Aortic smooth muscle cell (primary cell): ENCODE data around the gene DLG4. TPM values are rescaled to one million over a fixed set of nuclear protein-coding genes. Genes with fewer than 3 reads are reported as not detected.

Experiments used
- total RNA-seq: library from RNA; depleted of rRNA; stranded (reverse); fragments of >200 nt; gene quantifications from 2 replicates; pipeline ENCODE4 v1.2.3, GENCODE V29; 2014

DLG4 gene
- 15.0 and 16.0 TPM in 2 replicates for total RNA-seq

DNA sequence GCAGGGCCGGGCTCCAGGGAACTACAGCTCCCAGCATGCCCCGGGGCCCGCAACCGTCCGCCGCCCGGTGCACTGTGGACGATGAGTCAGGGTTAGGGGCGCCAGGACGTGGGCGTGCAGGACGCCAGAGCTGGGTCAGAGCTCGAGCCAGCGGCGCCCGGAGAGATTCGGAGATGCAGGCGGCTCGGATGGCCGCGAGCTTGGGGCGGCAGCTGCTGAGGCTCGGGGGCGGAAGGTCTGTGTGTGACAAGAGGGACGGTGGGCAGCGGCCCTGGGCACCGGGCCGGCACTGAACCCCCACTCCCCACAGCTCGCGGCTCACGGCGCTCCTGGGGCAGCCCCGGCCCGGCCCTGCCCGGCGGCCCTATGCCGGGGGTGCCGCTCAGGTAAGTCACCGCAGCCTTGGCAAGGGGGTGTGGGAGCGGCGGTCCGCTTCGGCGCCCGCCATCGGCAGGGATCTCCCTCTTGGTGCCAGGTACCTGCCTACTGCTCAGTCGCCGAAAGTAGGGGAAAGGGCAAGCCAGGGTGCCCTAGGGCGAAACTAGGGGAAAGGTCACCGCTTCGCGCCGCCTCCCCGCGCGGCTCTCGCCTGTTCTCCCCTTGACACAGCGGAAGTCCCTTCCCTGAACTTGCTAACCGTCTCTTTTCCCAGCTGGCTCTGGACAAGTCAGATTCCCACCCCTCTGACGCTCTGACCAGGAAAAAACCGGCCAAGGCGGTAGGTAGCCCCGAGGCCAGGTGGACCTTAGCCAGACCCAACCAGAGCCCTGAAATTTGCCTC is at the start of gene DLG4, which contains the start of gene ACADVL:
Gene DLG4, minus strand, starts transcription at position 25 of the 781 bp plus-strand sequence.
Gene ACADVL, plus strand, starts transcription at position 127 of the 781 bp plus-strand sequence. Its CDS starts 47 bp downstream, at position 174.

DNA sequence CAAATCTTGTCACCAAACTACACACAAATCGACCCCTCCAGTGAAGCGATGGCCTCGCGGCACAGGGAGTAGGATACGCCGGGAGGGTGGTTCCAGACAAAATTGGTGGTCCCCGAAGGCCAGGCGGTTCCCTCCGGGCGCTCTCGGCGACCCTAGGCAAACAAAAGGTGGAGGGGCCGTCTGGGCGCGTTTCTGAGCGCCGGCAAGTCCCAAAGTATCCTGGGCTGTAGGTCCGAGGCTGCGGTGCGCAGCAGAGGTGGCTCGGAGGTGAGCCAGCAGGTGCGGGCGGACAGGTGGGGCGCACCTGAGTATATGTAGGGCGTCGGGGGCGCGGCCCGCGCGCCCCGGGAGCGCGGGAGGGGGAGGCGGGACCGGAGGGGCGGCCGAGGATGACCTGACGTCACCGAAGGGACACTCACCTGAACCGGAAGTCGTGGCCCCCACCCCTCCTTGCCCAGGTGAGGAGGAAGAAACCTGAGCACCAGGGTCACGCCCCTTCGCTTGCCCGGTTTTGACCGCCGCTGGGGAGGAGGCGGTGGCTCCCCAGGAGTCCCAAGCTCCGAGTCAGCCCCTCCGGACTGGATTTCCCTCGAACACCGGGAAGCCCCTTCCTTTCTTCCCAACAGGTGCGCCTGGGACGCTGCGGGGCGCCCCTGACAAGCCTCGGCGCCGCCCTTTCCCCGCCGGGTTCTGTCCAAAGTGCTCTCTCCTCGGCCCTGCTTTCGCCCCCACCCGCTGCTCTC is 42.7 kb upstream of the DLG4 start, which contains the start of gene CLDN7:
Gene CLDN7, minus strand, starts transcription at position 287 of the 743 bp plus-strand sequence. CDS start 435 bp downstream, outside the sequence.

DNA sequence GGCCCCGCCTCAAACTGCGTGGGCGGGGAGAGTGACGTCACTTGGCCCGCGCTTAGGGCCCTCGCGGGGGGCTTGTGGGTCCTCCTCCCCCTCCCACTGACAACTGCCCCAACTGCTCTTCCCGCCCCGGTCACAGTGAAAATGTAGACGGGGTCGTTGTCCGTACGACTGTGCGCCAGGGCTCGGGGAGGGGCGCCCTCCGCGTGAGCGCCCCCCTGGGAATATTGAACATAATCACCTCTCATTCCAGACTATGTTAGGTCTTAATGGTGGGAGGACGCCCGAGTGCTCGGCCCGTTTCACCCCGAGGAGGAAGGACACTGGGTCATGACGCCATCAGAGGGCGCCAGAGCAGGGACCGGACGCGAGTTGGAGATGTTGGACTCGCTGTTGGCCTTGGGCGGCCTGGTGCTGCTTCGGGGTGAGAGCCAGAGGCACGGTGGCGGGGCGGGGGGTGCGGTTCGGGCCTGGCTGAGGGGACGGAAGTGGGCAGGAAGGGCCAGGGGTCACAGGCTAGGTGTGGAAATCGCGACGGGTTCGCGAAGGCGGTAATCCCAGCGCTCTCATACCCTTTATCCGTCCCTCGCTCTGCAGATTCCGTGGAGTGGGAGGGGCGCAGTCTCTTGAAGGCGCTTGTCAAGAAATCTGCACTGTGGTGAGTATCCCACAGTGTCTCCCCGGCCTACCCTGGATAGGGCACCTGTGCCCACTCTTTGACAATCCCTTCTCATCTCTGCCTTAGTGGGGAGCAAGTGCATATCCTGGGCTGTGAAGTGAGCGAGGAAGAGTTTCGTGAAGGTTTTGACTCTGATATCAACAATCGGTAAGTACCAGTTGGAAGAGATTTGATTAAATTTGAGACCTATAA is 32.8 kb upstream of the DLG4 start, which contains the start of gene ELP5:
Gene ELP5, plus strand, starts transcription at position 40 of the 868 bp plus-strand sequence. Its CDS starts 336 bp downstream, at position 376.

DNA sequence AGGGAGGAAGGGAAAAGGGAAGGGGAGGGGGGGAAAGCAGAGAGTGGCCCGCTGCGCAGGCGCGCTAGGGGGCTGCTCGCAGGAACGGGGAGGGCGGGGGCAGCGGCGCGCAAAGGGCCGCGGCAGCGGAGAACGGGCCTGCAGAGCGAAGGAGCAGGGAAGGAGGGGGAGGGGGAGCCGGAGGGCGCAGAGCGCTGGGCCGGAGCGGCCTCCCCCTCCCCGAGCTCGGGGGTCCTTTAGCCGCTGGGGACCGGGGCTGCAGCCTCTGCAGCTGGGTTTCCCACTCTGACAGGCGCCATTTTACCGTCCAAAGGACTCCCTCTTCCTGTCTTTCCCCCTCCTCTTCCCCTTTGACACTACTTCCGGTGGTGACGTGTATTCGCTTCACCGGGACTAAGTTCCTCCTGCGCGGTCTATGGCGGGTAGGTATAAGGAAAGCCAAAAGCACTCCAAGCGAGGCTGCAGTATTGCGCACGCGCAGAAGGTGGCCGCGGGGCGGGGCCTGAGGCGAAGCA is 32.1 kb upstream of the DLG4 start, which contains the start of gene CTDNEP1:
Gene CTDNEP1, minus strand, starts transcription at position 74 of the 515 bp plus-strand sequence. CDS start 438 bp downstream, outside the sequence.

DNA sequence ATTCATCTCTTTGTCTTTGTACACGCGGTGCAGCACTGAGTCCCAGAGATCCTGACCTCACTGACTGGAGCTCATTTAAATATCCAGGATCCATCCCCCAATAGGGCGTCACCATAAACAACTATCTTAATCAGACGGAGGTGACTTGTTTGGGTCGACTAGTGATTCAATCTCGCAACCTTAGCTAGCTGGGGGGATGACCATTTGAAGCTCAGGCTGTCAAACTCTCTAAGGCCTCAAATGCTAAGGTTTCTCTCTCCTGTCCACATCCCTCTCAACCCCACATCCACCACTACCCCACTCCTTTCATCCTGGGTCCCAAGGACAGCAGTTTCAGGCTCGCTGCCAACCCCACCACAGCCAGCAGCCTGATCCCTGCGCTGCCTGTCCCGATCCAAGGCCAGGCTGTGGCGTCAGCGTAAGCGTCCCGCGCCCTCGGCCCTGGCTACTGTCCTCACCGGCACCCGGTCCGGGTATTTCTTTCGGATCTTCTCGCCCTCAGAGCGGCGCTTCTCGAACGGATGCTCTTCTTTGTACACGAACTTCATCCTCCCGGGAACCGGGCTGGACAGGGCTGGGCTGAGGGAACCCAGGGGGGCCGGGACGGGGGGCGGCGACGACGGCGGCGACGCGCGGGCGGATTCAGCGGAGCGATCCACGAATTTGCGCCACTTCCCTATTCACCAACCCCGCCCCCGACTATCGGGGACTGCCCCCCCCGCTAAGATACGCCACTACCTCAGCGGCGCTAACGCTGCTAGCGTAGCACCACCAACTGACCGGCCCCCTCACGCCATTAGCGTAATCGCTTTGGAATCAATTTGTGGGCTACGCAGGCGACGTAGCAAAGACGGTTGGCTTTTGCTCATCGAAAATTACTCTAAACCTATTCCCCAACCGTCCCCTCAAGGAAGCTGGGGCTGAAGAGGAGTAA is 22.4 kb upstream of the DLG4 start, which contains the start of gene GABARAP:
Gene GABARAP, minus strand, starts transcription at position 667 of the 934 bp plus-strand sequence. Its CDS starts 119 bp downstream, at position 548.

DNA sequence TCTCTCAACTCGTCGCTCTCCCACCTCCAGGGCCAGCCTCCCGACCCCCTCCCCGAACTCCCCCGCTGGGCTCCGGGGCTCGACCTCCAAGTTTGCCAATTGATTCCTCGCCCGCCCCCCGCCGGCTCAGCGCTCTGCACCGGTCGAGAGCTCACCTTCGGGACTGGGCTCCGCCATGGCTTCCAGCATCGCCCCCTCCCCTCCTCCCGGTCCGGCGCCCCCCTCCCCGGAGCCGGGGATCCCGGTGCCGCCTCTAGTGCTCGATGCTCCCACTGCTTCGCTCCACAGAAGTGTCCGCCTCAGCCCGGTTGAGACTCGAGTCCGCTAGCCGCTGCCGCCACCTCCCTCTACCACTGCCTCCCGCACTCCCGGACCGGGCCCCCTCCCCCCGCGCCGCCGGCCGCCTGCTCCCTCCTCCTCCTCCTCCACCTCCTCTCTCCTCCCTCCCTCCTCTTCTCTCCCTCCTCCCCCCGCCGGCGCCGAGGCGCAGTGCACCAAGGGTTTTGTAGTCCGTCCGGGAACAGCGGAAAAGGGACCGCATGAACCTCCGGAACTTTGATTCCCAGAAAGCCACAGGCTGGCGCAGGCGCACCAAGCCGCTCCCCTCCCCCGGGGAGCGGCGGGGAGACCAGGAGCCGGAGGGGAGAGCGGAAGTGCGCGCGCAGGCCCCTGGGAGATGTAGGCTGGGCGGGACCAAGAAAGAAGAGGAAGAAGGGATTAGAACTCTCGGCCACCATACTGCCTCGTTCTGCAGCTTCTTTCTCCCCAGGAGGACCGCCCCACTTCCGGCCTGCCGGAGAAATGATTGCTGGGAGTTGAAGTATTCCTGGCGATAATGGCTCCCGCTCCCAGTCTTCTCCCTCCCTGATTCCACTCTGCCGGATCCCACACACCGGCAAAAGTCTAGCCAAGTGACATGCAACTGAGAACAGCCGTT is 19.7 kb upstream of the DLG4 start, which contains the start of gene PHF23:
Gene PHF23, minus strand, starts transcription at position 367 of the 937 bp plus-strand sequence. Its CDS starts 178 bp downstream, at position 189.

DNA sequence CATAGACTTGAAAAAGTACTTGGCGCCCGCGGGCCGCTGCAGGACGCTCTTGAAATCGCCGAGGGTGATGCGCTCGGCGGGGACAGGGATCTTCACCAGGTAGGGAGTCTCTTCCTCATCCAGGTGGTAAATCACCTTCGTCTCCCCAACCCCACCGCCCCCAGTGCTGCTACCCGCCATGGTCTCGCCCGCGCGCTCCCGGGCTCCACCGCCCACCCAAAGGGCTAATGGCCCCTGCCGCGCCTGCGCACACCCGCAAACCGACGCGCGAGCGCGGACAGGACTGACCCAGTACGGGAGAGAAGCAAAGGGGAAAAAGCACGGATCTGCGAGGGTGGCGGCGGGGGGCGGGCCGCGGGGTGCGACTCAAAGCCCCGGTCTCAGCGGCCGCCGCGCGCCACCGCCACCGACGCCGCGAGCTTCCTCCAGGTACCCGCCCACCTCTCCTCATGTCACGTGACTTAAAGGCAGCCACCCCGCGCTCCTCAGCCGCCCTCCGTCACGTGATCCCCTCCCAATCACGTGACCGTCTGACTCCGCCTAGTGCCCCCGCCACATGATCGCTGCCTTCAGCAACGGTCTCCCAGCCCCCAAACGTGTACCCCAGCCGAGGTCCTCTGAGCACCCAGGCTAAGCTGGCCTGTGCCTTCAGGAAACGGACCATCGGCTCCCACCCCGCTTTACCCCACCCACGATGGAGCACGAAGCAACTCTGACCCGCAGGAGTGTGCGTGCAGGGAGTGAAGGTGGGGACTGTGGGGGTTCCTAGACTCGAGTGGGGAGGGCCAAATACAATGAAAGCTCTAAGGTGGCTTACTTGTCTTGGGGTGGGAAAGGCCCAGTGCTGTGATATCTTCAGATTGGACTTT is 14.7 kb upstream of the DLG4 start, which contains the start of gene DVL2:
Gene DVL2, minus strand, starts transcription at position 435 of the 869 bp plus-strand sequence. Its CDS starts 255 bp downstream, at position 180.

DNA sequence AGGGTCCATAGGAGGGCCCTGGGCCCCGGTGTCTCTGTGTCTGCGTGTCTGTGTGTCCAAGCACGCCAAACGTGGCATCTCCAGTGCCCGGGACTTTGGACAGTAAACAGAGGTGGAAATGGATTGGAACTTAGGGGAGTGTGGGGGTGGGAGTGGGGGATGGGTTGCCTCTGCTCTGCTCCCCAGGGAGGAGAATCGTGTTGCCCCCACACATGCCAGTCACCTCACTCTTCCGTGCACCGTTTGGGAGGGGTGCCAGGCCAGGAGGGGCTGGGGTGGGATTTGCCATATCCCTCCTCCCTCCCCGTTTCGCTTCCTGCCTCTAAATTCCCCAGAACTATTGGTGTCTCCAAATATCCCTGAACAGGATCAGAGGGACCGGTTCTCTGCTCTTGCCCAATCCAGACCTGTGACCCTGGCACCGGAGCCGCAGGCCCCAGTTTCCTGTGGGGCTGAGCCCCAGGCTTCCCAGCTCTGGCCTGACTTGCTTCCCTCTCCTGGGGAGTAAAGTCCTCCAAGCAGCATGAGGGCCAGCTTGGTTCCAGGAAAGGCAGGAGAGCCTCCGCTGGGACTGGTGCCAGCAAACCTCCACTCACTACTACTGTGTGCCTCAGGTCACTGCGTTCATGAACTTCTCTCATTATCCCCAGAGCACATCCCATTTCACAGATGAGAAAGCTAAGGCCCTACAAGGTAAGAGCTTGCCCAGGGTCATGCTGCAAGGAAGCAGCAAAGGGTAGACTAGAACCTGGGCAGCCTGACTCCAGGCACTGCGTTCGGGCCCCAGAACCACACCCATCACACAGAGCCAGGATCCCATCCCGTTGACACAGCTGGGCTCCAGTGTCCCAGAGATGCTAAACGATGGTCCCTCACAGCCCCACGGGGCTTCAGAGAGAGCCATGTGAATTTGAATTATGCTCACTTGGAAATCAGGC is 40.0 kb downstream of the DLG4 start, which contains the start of gene ASGR1:
Gene ASGR1, minus strand, starts transcription at position 54 of the 938 bp plus-strand sequence. CDS start 807 bp downstream, outside the sequence.

Other genes with a start within 250 kb of the DLG4 start
- not detected in 2 replicates for gene ALOX12, start 223.8 kb downstream of the DLG4 start, total RNA-seq
- 44.5 and 53.0 TPM in 2 replicates for gene RNASEK, start 207.2 kb downstream of the DLG4 start, total RNA-seq
- gene BCL6B, start 196.8 kb downstream of the DLG4 start, total RNA-seq, result 3.4 and 7.3 TPM in 2 replicates
- 0.12 and 0.13 TPM in 2 replicates for gene SLC16A13, start 183.8 kb downstream of the DLG4 start, total RNA-seq
- gene SLC16A11, start 175.7 kb downstream of the DLG4 start, total RNA-seq, result not detected in 2 replicates
- gene CLEC10A, start 139.6 kb downstream of the DLG4 start, total RNA-seq, result 0.19 TPM in 1 of 2 replicates, not detected in the other
- gene ASGR2, start 105.0 kb downstream of the DLG4 start, total RNA-seq, result not detected in 2 replicates
- gene ASGR1, start 40.5 kb downstream of the DLG4 start, total RNA-seq, result 0.66 and 0.68 TPM in 2 replicates
- 273 and 426 TPM in 2 replicates for gene ACADVL, start 102 bp upstream of the DLG4 start, total RNA-seq
- 69.3 and 76.5 TPM in 2 replicates for gene DVL2, start 14.7 kb upstream of the DLG4 start, total RNA-seq
- gene PHF23, start 19.6 kb upstream of the DLG4 start, total RNA-seq, result 33.3 and 34.9 TPM in 2 replicates
- 172 and 209 TPM in 2 replicates for gene GABARAP, start 22.6 kb upstream of the DLG4 start, total RNA-seq
- 17.6 and 35.4 TPM in 2 replicates for gene CTDNEP1, start 31.9 kb upstream of the DLG4 start, total RNA-seq
- gene ELP5, start 32.4 kb upstream of the DLG4 start, total RNA-seq, result 29.7 and 35.6 TPM in 2 replicates
- gene CLDN7, start 42.6 kb upstream of the DLG4 start, total RNA-seq, result 3.5 and 8.2 TPM in 2 replicates
- 0.13 and 0.19 TPM in 2 replicates for gene SLC2A4, start 61.9 kb upstream of the DLG4 start, total RNA-seq
- gene YBX2, start 74.8 kb upstream of the DLG4 start, total RNA-seq, result not detected in 2 replicates
- gene EIF5A, start 87.8 kb upstream of the DLG4 start, total RNA-seq, result 541 and 738 TPM in 2 replicates
- gene GPS2, start 95.5 kb upstream of the DLG4 start, total RNA-seq, result 33.6 and 40.6 TPM in 2 replicates
- gene NEURL4, start 109.5 kb upstream of the DLG4 start, total RNA-seq, result 14.2 and 18.9 TPM in 2 replicates
- gene ACAP1, start 116.7 kb upstream of the DLG4 start, total RNA-seq, result 0.56 and 2.2 TPM in 2 replicates
- gene KCTD11, start 132.3 kb upstream of the DLG4 start, total RNA-seq, result 5.8 and 5.9 TPM in 2 replicates
- gene TMEM95, start 135.3 kb upstream of the DLG4 start, total RNA-seq, result not detected in 2 replicates
- gene TNK1, start 161.3 kb upstream of the DLG4 start, total RNA-seq, result not detected in 2 replicates
- gene PLSCR3, start 174.7 kb upstream of the DLG4 start, total RNA-seq, result 18.6 and 25.4 TPM in 2 replicates
- 55.4 and 82.8 TPM in 2 replicates for gene TMEM256, start 184.3 kb upstream of the DLG4 start, total RNA-seq
- gene NLGN2, start 188.0 kb upstream of the DLG4 start, total RNA-seq, result 2.5 and 6.7 TPM in 2 replicates
- not detected in 2 replicates for gene SPEM1, start 200.5 kb upstream of the DLG4 start, total RNA-seq
- not detected in 2 replicates for gene SPEM2, start 205.8 kb upstream of the DLG4 start, total RNA-seq
- not detected in 2 replicates for gene SPEM3, start 209.0 kb upstream of the DLG4 start, total RNA-seq
- gene TMEM102, start 215.6 kb upstream of the DLG4 start, total RNA-seq, result 2.4 and 3.2 TPM in 2 replicates
- 0.13 and 0.19 TPM in 2 replicates for gene FGF11, start 219.7 kb upstream of the DLG4 start, total RNA-seq
- 6.6 and 7.6 TPM in 2 replicates for gene CHRNB1, start 225.2 kb upstream of the DLG4 start, total RNA-seq